ENCODE data around the gene SLC35F3. TPM values are rescaled to one million over a fixed set of nuclear protein-coding genes. Genes with fewer than 3 reads are reported as not detected.

SLC35F3 gene
- total RNA-seq, 1 experiment from 2014 or later: not detected

DNA sequence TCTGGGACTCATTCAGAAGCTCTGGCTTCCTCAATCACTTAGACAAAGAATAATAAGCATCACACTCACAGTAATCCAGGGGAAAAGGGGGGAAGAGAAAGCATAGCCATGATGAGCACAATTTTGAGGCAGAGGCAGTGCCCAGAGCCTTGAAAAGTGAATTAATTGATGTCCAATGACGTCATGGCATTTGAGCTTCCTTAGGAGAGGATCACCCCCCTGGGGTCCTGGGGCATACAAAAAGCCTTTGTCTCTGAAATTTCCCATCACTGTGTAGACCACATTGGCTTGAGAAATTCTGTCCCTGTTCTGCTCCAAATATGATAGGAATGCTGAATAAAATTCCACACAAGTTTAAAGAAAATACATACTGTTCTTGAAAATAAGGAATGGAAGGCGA lies 384.5 kb downstream of the SLC35F3 start:
- Histone ChIP-seq H3K27ac (ENCODE audit: low read length) (no peak overlapping the region), H3K36me3 (ENCODE audit: insufficient read depth, low read length) (no peaks in the 10 kb centered on the region)
- DNase-seq: no peak

DNA sequence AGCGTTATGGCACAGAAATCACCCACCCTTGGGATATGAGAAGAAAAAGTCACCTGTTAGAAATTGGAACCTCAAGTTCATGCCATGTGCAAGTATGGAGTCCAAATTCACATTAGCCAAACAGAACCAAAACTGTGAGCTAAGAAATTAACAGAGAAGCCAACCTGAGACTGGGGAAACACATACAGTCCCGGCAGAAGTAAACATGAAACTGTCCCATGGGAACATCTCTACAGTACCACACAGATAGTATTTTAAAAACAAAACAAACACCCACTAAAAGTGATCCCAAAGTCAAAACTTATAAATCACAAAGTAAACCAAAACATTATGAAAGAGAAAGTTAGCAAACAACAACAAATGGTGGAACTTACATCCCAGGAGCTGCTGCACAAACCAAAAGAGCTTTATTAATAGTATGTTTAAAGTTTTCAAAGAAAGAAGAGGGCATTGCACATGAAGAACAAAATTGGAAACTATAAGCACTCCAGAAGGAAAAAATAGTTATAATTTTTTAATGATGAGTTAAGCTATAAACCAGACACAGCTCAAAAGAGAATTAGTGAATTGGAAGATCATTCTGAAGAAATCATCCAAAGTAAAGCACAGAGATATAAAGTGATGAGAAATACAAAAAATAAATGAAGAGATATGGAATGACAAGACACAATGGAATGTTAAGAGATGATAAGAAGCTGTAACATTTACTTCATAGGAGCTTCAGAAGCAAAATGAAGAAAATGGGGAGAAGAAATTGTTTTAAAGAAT lies 385.2 kb downstream of the SLC35F3 start:
- DNase-seq: no peak
- Histone ChIP-seq H3K9ac (ENCODE audit: low read length) (no peak overlapping the region), H3K4me3 (ENCODE audit: low read length) (no peak overlapping the region)

More for the DNA sequence above, 384.5 kb downstream of the SLC35F3 start:
- Histone ChIP-seq H3K9ac (ENCODE audit: low read length) (no peak overlapping the region), H3K27me3 (ENCODE audit: low read length) (no peaks in the 10 kb centered on the region), H4K20me1 (ENCODE audit: insufficient read depth, low read depth, low read length) (no peaks in the 10 kb centered on the region), H3K4me1 (ENCODE audit: low read length) (no peaks in the 10 kb centered on the region), H3K9me2 (replicated peaks; ENCODE audit: insufficient read depth, low read length) (no peaks in the 10 kb centered on the region), H2AFZ (ENCODE audit: low read length) (no peak overlapping the region), H3K9me3 (ENCODE audit: low read length) (peaks cover 5% of the 10 kb centered on the region; the same call in 1 of the 2 replicates), H3K4me3 (ENCODE audit: low read length) (no peak overlapping the region), H3K4me2 (ENCODE audit: low read depth, low read length, poor library complexity, severe bottlenecking) (no peak overlapping the region), H3K79me2 (ENCODE audit: low read length) (no peaks in the 10 kb centered on the region)

DNA sequence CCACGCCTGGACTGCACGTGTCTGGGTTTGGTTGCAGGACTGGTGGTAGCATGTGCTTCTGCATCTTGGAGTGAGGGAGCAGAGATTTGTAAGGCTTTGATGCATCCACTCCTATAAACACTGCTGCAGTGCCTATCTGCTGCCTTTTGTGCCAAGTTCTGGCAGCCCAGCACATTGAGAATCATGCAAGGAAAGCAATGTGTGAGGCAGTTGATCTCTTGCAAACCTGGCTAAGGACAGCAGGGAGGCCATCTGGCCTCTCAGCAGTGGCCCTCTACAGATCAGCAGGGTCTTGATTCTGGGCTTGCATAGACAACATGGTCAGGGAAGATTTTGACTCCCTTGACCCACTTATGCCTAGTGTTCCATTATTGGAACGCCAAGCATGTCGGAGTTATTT lies 387.5 kb downstream of the SLC35F3 start:
- Histone ChIP-seq H3K36me3 (ENCODE audit: insufficient read depth, low read length) (no peaks in the 10 kb centered on the region), H3K9me3 (ENCODE audit: low read length) (peaks cover 5% of the 10 kb centered on the region; the same call in 1 of the 2 replicates), H3K9ac (ENCODE audit: low read length) (no peak overlapping the region), H3K4me1 (ENCODE audit: low read length) (peaks cover 7% of the 10 kb centered on the region), H3K4me3 (ENCODE audit: low read length) (no peak overlapping the region), H2AFZ (ENCODE audit: low read length) (no peak overlapping the region), H3K79me2 (ENCODE audit: low read length) (no peaks in the 10 kb centered on the region), H3K4me2 (ENCODE audit: low read depth, low read length, poor library complexity, severe bottlenecking) (no peak overlapping the region), H3K27ac (ENCODE audit: low read length) (no peak overlapping the region), H3K27me3 (ENCODE audit: low read length) (no peaks in the 10 kb centered on the region), H3K9me2 (replicated peaks; ENCODE audit: insufficient read depth, low read length) (no peaks in the 10 kb centered on the region), H4K20me1 (ENCODE audit: insufficient read depth, low read depth, low read length) (no peaks in the 10 kb centered on the region)
- DNase-seq: no peak

More for the DNA sequence above, 385.2 kb downstream of the SLC35F3 start:
- no peak overlapping the region for H3K4me2 ChIP-seq (ENCODE audit: low read depth, low read length, poor library complexity, severe bottlenecking)
- no peak overlapping the region for H3K27ac ChIP-seq (ENCODE audit: low read length)
- peaks cover 5% of the 10 kb centered on the region; the same call in 1 of the 2 replicates for H3K9me3 ChIP-seq (ENCODE audit: low read length)
- no peaks in the 10 kb centered on the region for H3K27me3 ChIP-seq (ENCODE audit: low read length)
- no peaks in the 10 kb centered on the region for H3K79me2 ChIP-seq (ENCODE audit: low read length)
- H3K36me3 ChIP-seq (ENCODE audit: insufficient read depth, low read length): no peaks in the 10 kb centered on the region
- H2AFZ ChIP-seq (ENCODE audit: low read length): no peak overlapping the region
- H3K9me2 ChIP-seq (replicated peaks; ENCODE audit: insufficient read depth, low read length): no peaks in the 10 kb centered on the region
- no peaks in the 10 kb centered on the region for H4K20me1 ChIP-seq (ENCODE audit: insufficient read depth, low read depth, low read length)
- no peaks in the 10 kb centered on the region for H3K4me1 ChIP-seq (ENCODE audit: low read length)

DNA sequence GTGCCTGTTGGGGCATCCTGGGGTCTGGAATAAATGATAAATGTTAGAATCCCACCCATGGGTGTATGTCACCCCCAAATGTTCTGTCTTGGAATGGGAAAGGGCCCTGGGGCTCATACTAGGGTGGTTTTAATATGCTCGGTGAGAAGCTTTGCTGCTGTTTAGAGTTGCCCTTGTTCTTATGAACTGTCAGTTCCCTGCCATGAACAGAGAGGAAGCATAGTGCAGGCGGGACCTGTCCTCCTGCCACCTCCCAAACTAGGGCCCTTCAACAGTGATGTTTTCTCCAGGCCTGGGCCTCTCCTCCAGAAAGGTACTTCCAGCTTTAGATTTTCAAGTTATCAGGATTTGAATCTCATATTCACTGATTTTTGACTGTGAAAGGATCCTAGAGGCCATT lies 388.1 kb downstream of the SLC35F3 start:
- Histone ChIP-seq H2AFZ (ENCODE audit: low read length) (no peak overlapping the region), H3K9me3 (ENCODE audit: low read length) (peaks cover 5% of the 10 kb centered on the region; the same call in 1 of the 2 replicates), H3K27ac (ENCODE audit: low read length) (no peak overlapping the region), H3K4me3 (ENCODE audit: low read length) (no peak overlapping the region), H3K4me1 (ENCODE audit: low read length) (peaks cover 7% of the 10 kb centered on the region), H3K9me2 (replicated peaks; ENCODE audit: insufficient read depth, low read length) (no peaks in the 10 kb centered on the region), H3K27me3 (ENCODE audit: low read length) (no peaks in the 10 kb centered on the region), H4K20me1 (ENCODE audit: insufficient read depth, low read depth, low read length) (no peaks in the 10 kb centered on the region), H3K79me2 (ENCODE audit: low read length) (no peaks in the 10 kb centered on the region), H3K36me3 (ENCODE audit: insufficient read depth, low read length) (no peaks in the 10 kb centered on the region), H3K9ac (ENCODE audit: low read length) (no peak overlapping the region), H3K4me2 (ENCODE audit: low read depth, low read length, poor library complexity, severe bottlenecking) (no peak overlapping the region)
- no peak for DNase-seq

DNA sequence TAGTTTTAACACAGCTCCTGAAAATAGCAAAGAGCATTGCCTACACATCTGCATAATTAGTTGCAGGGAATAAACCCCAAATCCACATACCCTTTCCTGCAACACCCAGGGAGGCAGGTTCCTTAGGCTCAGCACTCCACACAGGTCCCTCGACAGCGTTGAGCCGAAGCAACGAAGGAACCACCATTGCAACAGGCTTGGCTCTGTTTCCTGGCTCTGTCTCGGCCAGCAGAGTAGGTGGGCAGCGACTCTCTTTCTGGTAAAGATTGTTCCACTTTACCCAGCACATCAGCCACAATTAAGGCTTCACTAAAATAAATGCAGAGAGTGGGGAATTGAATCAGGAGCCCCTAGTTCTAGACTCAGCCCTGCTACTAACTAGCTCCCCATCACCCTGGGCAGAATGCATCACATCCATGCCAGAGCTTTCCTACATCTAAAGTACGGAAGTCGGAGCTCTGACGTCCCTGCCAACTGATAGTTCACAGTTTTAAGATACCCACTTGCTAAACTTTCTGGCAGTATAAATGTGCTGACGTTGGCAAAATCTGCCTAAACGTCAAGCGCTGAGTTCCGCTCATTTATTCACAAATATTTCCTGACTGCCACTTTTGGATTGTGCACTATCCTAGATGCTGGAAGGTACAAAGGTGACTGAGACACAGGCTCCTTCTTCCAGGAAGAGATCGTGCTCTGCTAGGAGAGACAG lies 389.8 kb downstream of the SLC35F3 start:
- Histone ChIP-seq H3K27me3 (ENCODE audit: low read length) (no peaks in the 10 kb centered on the region), H3K9me3 (ENCODE audit: low read length) (peaks cover 5% of the 10 kb centered on the region; the same call in 1 of the 2 replicates), H3K9me2 (replicated peaks; ENCODE audit: insufficient read depth, low read length) (no peaks in the 10 kb centered on the region), H4K20me1 (ENCODE audit: insufficient read depth, low read depth, low read length) (no peaks in the 10 kb centered on the region), H3K4me2 (ENCODE audit: low read depth, low read length, poor library complexity, severe bottlenecking) (no peak overlapping the region), H3K36me3 (ENCODE audit: insufficient read depth, low read length) (no peaks in the 10 kb centered on the region), H3K27ac (ENCODE audit: low read length) (no peak overlapping the region), H2AFZ (ENCODE audit: low read length) (no peak overlapping the region), H3K79me2 (ENCODE audit: low read length) (no peaks in the 10 kb centered on the region), H3K9ac (ENCODE audit: low read length) (no peak overlapping the region), H3K4me1 (ENCODE audit: low read length) (peaks cover 7% of the 10 kb centered on the region), H3K4me3 (ENCODE audit: low read length) (no peak overlapping the region)
- no peak for DNase-seq

DNA sequence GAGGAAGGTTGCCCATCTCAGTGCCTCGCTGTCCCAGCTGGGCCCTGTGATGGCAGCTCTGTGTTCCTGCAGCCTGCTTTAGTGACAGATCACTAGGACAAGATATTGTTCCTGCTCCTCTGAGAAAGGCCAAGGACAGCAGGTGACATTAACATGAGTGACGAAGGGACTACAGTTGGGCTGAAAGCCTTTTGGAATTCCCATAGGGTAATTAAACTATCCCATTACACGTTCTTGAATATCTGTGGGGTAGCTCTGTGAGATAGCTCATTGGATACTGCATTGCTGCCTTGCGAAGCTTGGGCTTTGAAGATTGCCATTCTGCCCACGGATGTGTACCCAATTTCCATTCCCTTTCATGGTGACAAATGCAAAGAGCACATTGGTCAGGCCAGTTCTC lies 390.6 kb downstream of the SLC35F3 start:
- no peak overlapping the region for H3K4me3 ChIP-seq (ENCODE audit: low read length)
- no peaks in the 10 kb centered on the region for H3K36me3 ChIP-seq (ENCODE audit: insufficient read depth, low read length)
- no peaks in the 10 kb centered on the region for H3K9me2 ChIP-seq (replicated peaks; ENCODE audit: insufficient read depth, low read length)
- no peaks in the 10 kb centered on the region for H3K79me2 ChIP-seq (ENCODE audit: low read length)
- H3K9me3 ChIP-seq (ENCODE audit: low read length): no peaks in the 10 kb centered on the region
- H3K9ac ChIP-seq (ENCODE audit: low read length): no peak overlapping the region
- no peak overlapping the region for H3K27ac ChIP-seq (ENCODE audit: low read length)
- no peak overlapping the region for H2AFZ ChIP-seq (ENCODE audit: low read length)
- no peaks in the 10 kb centered on the region for H3K27me3 ChIP-seq (ENCODE audit: low read length)
- no peak for DNase-seq
- H3K4me2 ChIP-seq (ENCODE audit: low read depth, low read length, poor library complexity, severe bottlenecking): no peak overlapping the region
- peaks cover 7% of the 10 kb centered on the region for H3K4me1 ChIP-seq (ENCODE audit: low read length)
- H4K20me1 ChIP-seq (ENCODE audit: insufficient read depth, low read depth, low read length): no peaks in the 10 kb centered on the region

DNA sequence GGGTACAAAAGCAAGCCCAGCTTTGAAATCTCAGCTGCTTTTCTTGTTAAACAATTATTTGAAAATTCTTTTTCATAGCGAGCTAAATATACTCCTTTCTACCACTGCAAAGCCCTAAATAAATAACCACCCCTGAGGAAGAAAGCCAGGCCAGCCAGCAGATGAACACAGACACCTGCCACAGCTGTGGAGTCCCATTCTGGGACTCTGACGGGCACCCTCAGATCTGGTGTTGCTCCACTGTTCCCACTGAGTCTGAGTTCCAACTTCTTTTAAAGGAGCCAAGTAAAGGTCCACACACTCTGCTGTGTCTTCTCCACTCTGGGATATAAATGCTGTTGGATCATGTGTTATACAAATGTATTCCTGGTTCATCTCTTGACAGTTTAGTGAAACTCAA lies 391.1 kb downstream of the SLC35F3 start:
- no peak overlapping the region for H3K4me3 ChIP-seq (ENCODE audit: low read length)
- no peak overlapping the region for H3K4me2 ChIP-seq (ENCODE audit: low read depth, low read length, poor library complexity, severe bottlenecking)
- H3K27me3 ChIP-seq (ENCODE audit: low read length): no peaks in the 10 kb centered on the region
- H3K9me2 ChIP-seq (replicated peaks; ENCODE audit: insufficient read depth, low read length): no peaks in the 10 kb centered on the region
- no peak overlapping the region for H2AFZ ChIP-seq (ENCODE audit: low read length)
- H3K4me1 ChIP-seq (ENCODE audit: low read length): peaks cover 7% of the 10 kb centered on the region
- no peaks in the 10 kb centered on the region for H3K36me3 ChIP-seq (ENCODE audit: insufficient read depth, low read length)
- no peak overlapping the region for H3K27ac ChIP-seq (ENCODE audit: low read length)
- no peaks in the 10 kb centered on the region for H3K9me3 ChIP-seq (ENCODE audit: low read length)
- no peaks in the 10 kb centered on the region for H3K79me2 ChIP-seq (ENCODE audit: low read length)
- H3K9ac ChIP-seq (ENCODE audit: low read length): no peak overlapping the region
- H4K20me1 ChIP-seq (ENCODE audit: insufficient read depth, low read depth, low read length): no peaks in the 10 kb centered on the region
- DNase-seq: no peak

DNA sequence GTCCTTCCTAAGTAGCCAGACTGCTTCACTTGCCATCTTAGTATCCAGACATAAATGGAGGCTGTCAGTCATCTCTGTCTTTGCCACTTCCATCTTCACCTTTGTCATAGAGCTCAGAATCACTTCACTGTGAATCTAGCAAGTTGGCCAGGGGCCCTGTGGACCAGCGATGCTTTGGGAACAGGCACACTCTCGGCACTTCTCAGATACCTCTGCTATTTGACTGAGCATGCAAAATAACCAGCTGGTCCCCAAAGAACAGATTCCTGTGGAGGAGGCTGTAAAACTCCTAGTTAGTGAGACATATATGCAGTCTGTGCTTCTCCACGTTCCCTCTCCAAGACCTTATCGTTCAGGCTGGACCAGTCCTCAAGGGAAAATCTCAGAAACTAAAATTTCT lies 392.0 kb downstream of the SLC35F3 start:
- no peak overlapping the region for H3K9ac ChIP-seq (ENCODE audit: low read length)
- peaks cover 7% of the 10 kb centered on the region for H3K4me1 ChIP-seq (ENCODE audit: low read length)
- H3K9me2 ChIP-seq (replicated peaks; ENCODE audit: insufficient read depth, low read length): no peaks in the 10 kb centered on the region
- H2AFZ ChIP-seq (ENCODE audit: low read length): no peak overlapping the region
- no peaks in the 10 kb centered on the region for H3K79me2 ChIP-seq (ENCODE audit: low read length)
- no peak overlapping the region for H3K27ac ChIP-seq (ENCODE audit: low read length)
- no peak for DNase-seq
- H3K27me3 ChIP-seq (ENCODE audit: low read length): no peaks in the 10 kb centered on the region
- H3K36me3 ChIP-seq (ENCODE audit: insufficient read depth, low read length): no peaks in the 10 kb centered on the region
- H3K4me2 ChIP-seq (ENCODE audit: low read depth, low read length, poor library complexity, severe bottlenecking): no peak overlapping the region
- H3K4me3 ChIP-seq (ENCODE audit: low read length): no peak overlapping the region
- no peaks in the 10 kb centered on the region for H3K9me3 ChIP-seq (ENCODE audit: low read length)
- no peaks in the 10 kb centered on the region for H4K20me1 ChIP-seq (ENCODE audit: insufficient read depth, low read depth, low read length)

Data from Karpas-422 (cell line).